ENCODE results near the gene AOAH.

Gene AOAH

DNA sequence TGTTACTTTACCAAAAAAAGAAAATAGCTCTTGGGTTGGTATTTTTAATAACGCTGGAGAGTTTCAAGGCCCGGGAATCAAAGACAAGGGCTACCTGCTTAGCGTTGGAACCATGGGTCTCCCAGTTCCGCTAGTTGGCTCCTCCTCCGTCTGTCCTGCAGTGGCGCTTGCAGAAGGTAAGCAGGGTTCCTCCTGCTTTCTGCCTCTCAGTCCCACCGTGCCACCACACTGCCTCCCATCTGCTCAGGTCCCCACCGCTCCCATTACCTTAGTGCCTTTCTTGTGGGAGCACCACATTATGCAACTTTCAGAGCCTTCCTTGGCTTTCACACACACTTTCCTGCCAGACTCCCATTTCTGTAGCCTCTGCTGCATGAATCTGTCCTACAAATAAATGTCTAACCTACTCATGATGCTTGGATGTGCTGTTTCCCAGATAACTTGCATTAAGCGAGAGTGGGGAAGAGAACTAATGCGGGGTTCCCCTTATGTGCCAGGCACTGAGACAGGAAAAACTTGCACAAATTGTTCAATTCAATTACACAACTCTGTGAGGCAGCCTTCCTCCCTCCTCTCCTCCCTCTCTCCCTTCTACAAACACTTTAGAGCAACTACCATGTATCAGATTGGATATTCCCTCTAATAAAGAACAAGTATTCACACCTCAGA is 124.5 kb downstream of the AOAH start:
- no peak for DNase-seq

DNA sequence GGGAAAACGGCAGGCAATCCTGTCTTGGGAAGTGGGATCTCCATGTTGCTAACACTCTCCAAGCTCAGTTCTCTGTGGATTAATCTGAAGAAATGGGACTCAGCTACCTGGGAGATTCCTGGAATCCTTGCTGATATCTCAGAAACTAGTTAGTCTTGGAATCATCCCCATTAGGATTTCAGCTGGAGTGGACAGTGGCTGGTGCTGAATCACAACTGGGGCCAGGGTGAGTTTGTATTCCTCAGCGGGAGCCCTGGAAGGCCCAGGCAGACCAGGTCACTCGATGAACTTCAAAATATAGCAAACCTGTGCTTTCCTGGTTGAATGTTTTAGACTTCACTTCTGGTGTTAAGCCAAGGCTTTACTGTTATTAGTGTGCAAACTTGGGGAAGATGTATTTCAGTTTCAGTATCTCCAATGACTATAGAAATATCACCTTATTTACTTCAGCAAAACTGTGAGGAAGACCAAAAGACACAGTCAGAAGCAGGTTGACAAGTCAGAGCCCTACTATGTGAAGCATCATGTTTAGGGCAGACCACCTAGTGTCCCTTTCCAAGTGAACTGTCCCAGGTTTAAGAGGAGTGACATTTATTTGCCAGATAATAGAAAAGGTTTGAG is 126.1 kb downstream of the AOAH start:
- DNase-seq: no peak

- no peak for DNase-seq
These were observed 127.1 kb downstream of the AOAH start for GRCh38 chr7:36597090-36597773.

GRCh38 chr7:36594445-36594844 is 129.8 kb downstream of the AOAH start:
- no peak for DNase-seq

- DNase-seq: no peak
These were observed 132.7 kb downstream of the AOAH start for GRCh38 chr7:36591636-36592035.

DNA sequence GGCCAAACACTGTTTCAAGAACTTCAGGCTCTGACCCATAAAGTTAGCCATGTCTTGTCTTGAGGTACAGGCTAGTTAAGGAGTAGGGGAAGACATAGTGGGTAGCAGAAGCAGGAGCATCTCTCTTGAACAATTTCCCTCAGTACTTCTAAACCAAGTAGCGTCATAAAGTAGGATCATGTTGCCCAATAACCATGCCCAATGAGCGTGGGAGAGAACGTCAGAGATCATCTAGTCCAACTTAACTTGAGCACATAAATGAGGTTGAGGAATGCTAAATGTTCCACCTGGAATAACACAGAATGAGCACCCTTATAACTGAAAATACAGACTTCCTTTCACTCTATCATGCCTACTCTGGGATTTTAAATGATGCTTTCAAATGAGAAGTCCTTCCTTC is 134.9 kb downstream of the AOAH start:
- DNase-seq: no peak

- no peak for DNase-seq
These were observed 141.0 kb downstream of the AOAH start for GRCh38 chr7:36583318-36583717.

GRCh38 chr7:36575832-36576231 is 148.5 kb downstream of the AOAH start:
- no peak for DNase-seq

DNA sequence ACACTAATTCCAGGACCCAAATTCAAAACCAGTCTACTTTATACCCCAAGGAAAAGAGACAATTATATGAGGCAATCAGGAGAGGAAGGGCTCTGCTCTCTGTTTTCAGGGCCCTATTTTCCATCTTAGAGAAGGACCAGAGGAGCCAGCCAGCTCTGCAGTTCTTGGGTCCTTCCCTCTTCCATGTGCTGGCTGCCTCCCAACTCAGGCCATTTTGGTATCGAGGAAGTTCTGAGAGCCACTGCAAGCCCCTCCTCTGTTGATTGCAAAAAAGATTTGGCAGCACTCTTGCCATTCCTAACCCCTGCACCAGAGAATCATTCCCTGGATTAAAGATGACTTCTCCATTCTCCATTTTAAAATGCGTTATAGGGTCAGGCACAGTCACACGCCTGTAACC is 151.2 kb downstream of the AOAH start:
- DNase-seq: no peak

DNA sequence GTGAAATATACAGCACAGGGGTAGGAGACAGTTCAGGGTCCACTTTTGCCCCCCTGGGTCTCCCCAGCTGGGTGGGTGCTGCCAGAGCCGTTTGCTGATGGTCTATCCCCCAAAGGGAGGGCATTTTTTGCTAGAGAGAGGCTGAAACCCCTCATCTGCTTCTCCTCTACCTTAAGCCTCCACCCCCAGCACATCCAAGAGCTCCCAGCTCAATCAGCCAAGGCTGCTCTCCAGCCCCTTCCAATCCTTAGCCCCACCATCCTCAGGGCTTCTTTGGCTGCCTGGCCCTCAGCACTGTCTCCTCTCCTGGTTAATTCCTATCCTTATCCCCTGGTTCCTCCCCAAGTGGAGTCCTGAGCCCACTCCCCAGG is 153.1 kb downstream of the AOAH start:
- DNase-seq: no peak

GRCh38 chr7:36570528-36571189 is 153.6 kb downstream of the AOAH start:
- DNase-seq: no peak

GRCh38 chr7:36568452-36568849 is 155.8 kb downstream of the AOAH start:
- no peak for DNase-seq

- DNase-seq: no peak
These were observed 156.4 kb downstream of the AOAH start for GRCh38 chr7:36567699-36568451.

- no peak for DNase-seq
These were observed 158.4 kb downstream of the AOAH start for GRCh38 chr7:36565792-36566356.

DNA sequence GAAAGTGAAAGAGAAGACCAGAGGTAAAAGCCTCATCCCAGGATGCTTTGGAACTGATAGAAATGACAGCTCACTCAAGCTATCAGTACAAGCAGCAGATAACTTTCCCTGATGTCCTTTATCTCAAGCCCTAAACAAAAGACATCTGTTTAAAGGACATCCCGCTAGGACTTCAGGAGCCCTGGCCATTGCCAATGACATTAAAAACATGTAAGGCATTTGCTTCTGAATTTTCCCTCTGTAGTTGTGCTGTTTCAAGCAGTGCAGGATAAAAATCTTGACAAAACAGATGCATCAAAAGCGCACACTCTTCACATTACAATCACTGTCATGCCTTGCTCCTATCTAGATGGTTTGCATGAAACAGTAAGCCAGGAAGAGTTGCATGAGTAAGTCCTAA is 159.8 kb downstream of the AOAH start:
- DNase-seq: no peak

GRCh38 chr7:36563706-36564327 is 160.5 kb downstream of the AOAH start:
- no peak for DNase-seq

- DNase-seq: no peak
These were observed 162.2 kb downstream of the AOAH start for GRCh38 chr7:36562121-36562520.

- no peak for DNase-seq
These were observed 175.3 kb downstream of the AOAH start for GRCh38 chr7:36549029-36549428.

- DNase-seq: no peak
These were observed 176.9 kb downstream of the AOAH start for GRCh38 chr7:36547416-36547815.

DNA sequence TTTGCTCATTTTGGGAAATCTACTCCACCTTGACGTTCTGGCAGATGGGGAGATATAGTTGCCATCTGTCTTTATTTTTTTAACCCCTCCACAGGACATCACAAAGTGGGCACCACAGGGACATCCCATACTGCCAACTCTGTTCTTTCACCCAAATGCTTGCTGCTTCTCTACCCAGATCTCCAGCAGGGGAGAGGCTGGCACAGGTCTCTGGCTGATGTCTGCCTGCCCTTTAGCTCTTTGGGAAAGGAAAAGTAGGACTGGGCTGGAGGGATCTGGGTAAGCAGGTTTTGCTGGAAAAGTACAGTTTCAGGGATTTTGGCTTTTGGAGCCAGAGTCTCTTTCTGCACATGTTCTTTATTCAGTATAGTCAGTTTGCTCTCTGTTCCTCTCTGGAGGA is 178.0 kb downstream of the AOAH start:
- no peak for DNase-seq

DNA sequence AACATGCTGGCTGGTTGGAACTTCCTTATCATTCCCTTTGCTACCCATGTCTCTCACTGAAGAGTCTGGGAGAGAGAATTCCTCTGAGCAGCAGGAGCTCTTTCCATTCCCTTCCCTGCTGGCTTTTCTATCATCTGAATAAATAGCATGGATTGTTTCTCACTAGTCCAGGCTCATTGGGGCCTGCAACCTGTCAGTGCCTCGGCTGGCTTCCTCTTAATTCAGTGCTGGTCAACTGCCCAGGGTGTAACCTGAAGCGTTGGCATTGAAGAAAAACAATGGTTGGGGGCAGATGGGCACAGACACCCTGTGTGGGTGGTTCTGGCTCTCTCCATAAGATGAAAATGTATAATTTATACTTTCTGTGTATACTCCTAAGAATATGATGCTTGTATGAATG is 179.0 kb downstream of the AOAH start:
- no peak for DNase-seq

DNA sequence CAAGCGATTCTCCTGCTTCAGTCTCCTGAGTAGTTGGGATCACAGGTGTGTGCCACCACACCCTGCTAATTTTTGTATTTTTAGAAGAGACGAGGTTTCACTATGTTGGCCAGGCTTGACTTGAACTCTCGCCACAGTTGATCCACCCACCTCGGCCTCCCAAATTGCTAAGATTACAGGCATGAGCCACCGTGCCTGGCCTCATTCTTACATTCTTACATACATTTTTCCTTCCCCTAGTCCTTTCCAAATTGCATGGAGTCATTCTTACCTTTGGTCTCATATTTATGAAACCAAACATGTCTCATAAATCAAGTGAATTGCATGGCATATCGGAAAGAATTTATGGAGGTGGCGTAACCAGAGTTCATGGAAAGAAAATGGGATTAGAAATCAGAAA is 186.2 kb downstream of the AOAH start:
- DNase-seq: no peak
